CD4-positive, alpha-beta T cell (primary cell): Measurements from ENCODE around the gene AUTS2. TPM values are rescaled to one million over a fixed set of nuclear protein-coding genes. Genes with fewer than 3 reads are reported as not detected.

ENCODE experiments used
- ATAC-seq: fragments of 200-7000 bp; cut with Tn5 transposase; one replicate; pipeline ENCODE4 v1.10.0; 2022; ENCODE audit warnings: mild to moderate bottlenecking; ENCODE audit not compliant: poor library complexity
- CTCF ChIA-PET: fragments of 350-600 bp; sonication (Branson Sonifier 250); formaldehyde crosslinking; loops from one replicate; lab custom pipeline; 2021; ENCODE audit warnings: antibody characterized with exemption, inconsistent platforms; lab: Charles Lee
- POLR2A ChIA-PET: fragments of 350-600 bp; sonication (Branson Sonifier 250); formaldehyde crosslinking; loops from one replicate; lab custom pipeline; 2021; ENCODE audit warnings: antibody characterized with exemption, inconsistent platforms; lab: Charles Lee
- DNase-seq, 14 experiments: peaks; one replicate each; pipeline ENCODE4 v3.0.0-alpha.2; 2013 to 2020; ENCODE audit warnings: mixed read lengths in 2 of 14
- H3K27ac ChIP-seq, 2 donors: one replicate each; pipeline versions ENCODE4 v1.5.1 to v1.7.0; 2013; ENCODE audit warnings: low read length in 2 of 2, low read depth in 1 of 2, mild to moderate bottlenecking in 1 of 2
- H3K27me3 ChIP-seq, 2 experiments: 1 replicate in 1 of 2; 2 replicates in 1 of 2; pipeline versions ENCODE4 v1.6.1 to v1.7.0; 2013; ENCODE audit warnings: low read length in 2 of 2, control low read depth in 1 of 2, mild to moderate bottlenecking in 1 of 2, moderate library complexity in 1 of 2; ENCODE audit not compliant: insufficient read depth in 2 of 2, control insufficient read depth in 1 of 2
- H3K36me3 ChIP-seq: one replicate; pipeline ENCODE4 v1.6.1; 2013; ENCODE audit warnings: low read length, control low read depth; ENCODE audit not compliant: insufficient read depth
- H3K4me1 ChIP-seq: one replicate; pipeline ENCODE4 v1.6.1; 2013; ENCODE audit warnings: low read length, control low read depth; ENCODE audit not compliant: insufficient read depth
- H3K4me3 ChIP-seq: one replicate; pipeline ENCODE4 v1.5.1; 2013; ENCODE audit warnings: mild to moderate bottlenecking, low read length, moderate library complexity
- H3K9me3 ChIP-seq, 2 experiments: 1 replicate in 1 of 2; 2 replicates in 1 of 2; pipeline versions ENCODE4 v1.6.1 to v1.7.0; 2013; ENCODE audit warnings: low read length in 2 of 2, mild to moderate bottlenecking in 2 of 2, control low read depth in 1 of 2, moderate library complexity in 1 of 2; ENCODE audit not compliant: control insufficient read depth in 1 of 2, insufficient read depth in 1 of 2
- H3K27ac Mint-ChIP-seq: one replicate; pipeline ENCODE4 v1.8.0; 2020; ENCODE audit warnings: mixed read lengths
- H3K27me3 Mint-ChIP-seq: one replicate; pipeline ENCODE4 v1.8.0; 2021; ENCODE audit warnings: mixed read lengths
- H3K36me3 Mint-ChIP-seq: one replicate; pipeline ENCODE4 v1.8.0; 2021; ENCODE audit warnings: low read depth, mixed read lengths
- H3K4me1 Mint-ChIP-seq: one replicate; pipeline ENCODE4 v1.8.0; 2021; ENCODE audit warnings: low read depth, mixed read lengths
- H3K4me3 Mint-ChIP-seq: one replicate; pipeline ENCODE4 v1.8.0; 2020; ENCODE audit warnings: mild to moderate bottlenecking, mixed read lengths
- H3K9me3 Mint-ChIP-seq: one replicate; pipeline ENCODE4 v1.8.0; 2020; ENCODE audit warnings: mixed read lengths
- CTCF ChIP-seq: fragments of 200-600 bp; IDR thresholded peaks from one replicate; pipeline ENCODE4 v1.8.0; 2022; ENCODE audit warnings: antibody characterized with exemption, mild to moderate bottlenecking
- intact Hi-C, 2 experiments: fragments of 100-400 bp; cut with DNase I in 1 of 2; cut with micrococcal nuclease in 1 of 2; formaldehyde crosslinking; loops; one replicate each; pipeline versions ENCODE4 v1.15.1 to v1.9.0; 2023 to 2025; cut with DNase I, micrococcal nuclease
- total RNA-seq, 174 experiments: library from RNA in 2 of 174; stranded (reverse) in 2 of 174; gene quantifications; one replicate each; pipeline ENCODE4 v1.2.3 and lab custom pipeline; 2021 to 2026

Gene AUTS2
- total RNA-seq, 2 experiments from 2014 or later, result 43.6 to 47.6 TPM

GRCh38 chr7:70294211-70294911 lies 696.1 kb downstream of the AUTS2 start:
- Mint-ChIP-seq H3K27ac (no peak overlapping the region), H3K27me3 (no peaks in the 10 kb centered on the region), H3K4me3 (no peak overlapping the region), H3K4me1 (no peaks in the 10 kb centered on the region), H3K36me3 (no peaks in the 10 kb centered on the region), H3K9me3 (no peaks in the 10 kb centered on the region)
- ATAC-seq (no peak), DNase-seq (no peak)
- Histone ChIP-seq H3K4me3 (no peak overlapping the region), H3K9me3 (no peaks in the 10 kb centered on the region), H3K4me1 (no peaks in the 10 kb centered on the region), H3K36me3 (no peaks in the 10 kb centered on the region), H3K27me3 (no peaks in the 10 kb centered on the region), H3K27ac (no peak overlapping the region)
- intact Hi-C loops, result no loop called here
- ChIA-PET POLR2A (no interaction called here), CTCF (no interaction called here)
- TF ChIP-seq CTCF, result no peak

GRCh38 chr7:70298780-70299471 lies 700.7 kb downstream of the AUTS2 start:
- no peaks in the 10 kb centered on the region for H3K36me3 ChIP-seq
- Mint-ChIP-seq H3K27me3 (no peaks in the 10 kb centered on the region), H3K36me3 (no peaks in the 10 kb centered on the region), H3K4me3 (no peak overlapping the region), H3K4me1 (peaks cover 25% of the 10 kb centered on the region), H3K9me3 (no peaks in the 10 kb centered on the region), H3K27ac (no peak overlapping the region)
- POLR2A ChIA-PET, result interaction anchor here (0.7 kb wide), 1 partner anchor 134 kb away, joined by 3 read pairs; no protein-coding TSS in a partner anchor
- ATAC-seq (no peak), DNase-seq (no peak)
- peaks cover 0 to 3% of the 10 kb centered on the region in 2 experiments for H3K9me3 ChIP-seq
- no peaks in the 10 kb centered on the region for H3K27me3 ChIP-seq
- no peak for TF ChIP-seq CTCF
- no peak overlapping the region for H3K4me3 ChIP-seq
- H3K4me1 ChIP-seq, result peaks cover 9% of the 10 kb centered on the region
- intact Hi-C loops, result no loop called here
- no peak overlapping the region for H3K27ac ChIP-seq
- CTCF ChIA-PET, result no interaction called here

GRCh38 chr7:70299472-70299807 lies 701.2 kb downstream of the AUTS2 start:
- no peak overlapping the region for H3K27ac ChIP-seq
- no peaks in the 10 kb centered on the region for H3K27me3 ChIP-seq
- DNase-seq (no peak), ATAC-seq (no peak)
- no peaks in the 10 kb centered on the region for H3K36me3 Mint-ChIP-seq
- H3K4me3 ChIP-seq, result no peak overlapping the region
- peaks cover 26% of the 10 kb centered on the region for H3K4me1 Mint-ChIP-seq
- no peaks in the 10 kb centered on the region for H3K36me3 ChIP-seq
- intact Hi-C loops, result no loop called here
- no peaks in the 10 kb centered on the region for H3K9me3 Mint-ChIP-seq
- ChIA-PET CTCF (no interaction called here), POLR2A (interaction anchor here (0.7 kb wide), 1 partner anchor 134 kb away, joined by 3 read pairs; no protein-coding TSS in a partner anchor)
- H3K4me3 Mint-ChIP-seq, result no peak overlapping the region
- H3K27me3 Mint-ChIP-seq, result no peaks in the 10 kb centered on the region
- no peak overlapping the region for H3K27ac Mint-ChIP-seq
- no peak for TF ChIP-seq CTCF
- H3K4me1 ChIP-seq, result peaks cover 9% of the 10 kb centered on the region
- H3K9me3 ChIP-seq, result peaks cover 0 to 3% of the 10 kb centered on the region in 2 experiments
